Astrocyte of the cerebellum (primary cell): ENCODE data around the gene GRXCR2.
"Not testable (repeated sequence)": the region's sequence is repeated elsewhere in the genome, so short reads cannot be mapped to it uniquely, and the experiment has no call there.

Experiments used
- DNase-seq: peaks from one replicate; pipeline ENCODE4 v3.0.0-alpha.2; 2011; ENCODE audit warnings: low read depth
- H3K4me3 ChIP-seq: 2 replicates; pipeline ENCODE4 v1.5.1; 2011; ENCODE audit warnings: mild to moderate bottlenecking, low read depth, low read length, moderate library complexity
- CTCF ChIP-seq: IDR thresholded peaks from 2 replicates; pipeline ENCODE4 v1.5.1; 2012; ENCODE audit warnings: low read length, low read depth, moderate library complexity, mild to moderate bottlenecking; ENCODE audit errors: missing control alignments
- in situ Hi-C: cut with HindIII; loops from 2 replicates; pipeline ENCODE4 v1.10.0; 2017; ENCODE audit warnings: low sequenced_read_pairs

GRXCR2 gene

GRCh38 chr5:145847499-145848497, 25.0 kb downstream of the GRXCR2 start:
- in situ Hi-C loops, result no loop called here
- no peak for TF ChIP-seq CTCF
- H3K4me3 ChIP-seq, result no peak overlapping the region
- no peak for DNase-seq

- in situ Hi-C loops, result no loop called here
- DNase-seq, result no peak
- no peak for TF ChIP-seq CTCF
- no peak overlapping the region for H3K4me3 ChIP-seq
Measured at GRCh38 chr5:145846081-145846480, 26.7 kb downstream of the GRXCR2 start.

- no peak overlapping the region for H3K4me3 ChIP-seq
- DNase-seq, result no peak
- in situ Hi-C loops, result no loop called here
Measured at GRCh38 chr5:145841299-145841698, 31.5 kb downstream of the GRXCR2 start.

GRCh38 chr5:145840458-145841132, 32.2 kb downstream of the GRXCR2 start:
- TF ChIP-seq CTCF, result no peak
- in situ Hi-C loops, result no loop called here
- no peak overlapping the region for H3K4me3 ChIP-seq
- no peak for DNase-seq

More at GRCh38 chr5:145841299-145841698, 31.5 kb downstream of the GRXCR2 start:
- no peak for TF ChIP-seq CTCF

- DNase-seq, result no peak
- no peak overlapping the region for H3K4me3 ChIP-seq
- TF ChIP-seq CTCF, result no peak
- in situ Hi-C loops, result no loop called here
Measured at GRCh38 chr5:145838276-145838675, 34.5 kb downstream of the GRXCR2 start.

- in situ Hi-C loops, H3K4me3 ChIP-seq, DNase-seq: not testable (repeated sequence)
Measured at GRCh38 chr5:145836241-145836640, 36.6 kb downstream of the GRXCR2 start.

GRCh38 chr5:145835848-145836239, 37.0 kb downstream of the GRXCR2 start:
- DNase-seq, result no peak
- H3K4me3 ChIP-seq, result peak overlapping the region; percentile 57
- no peak for TF ChIP-seq CTCF
- in situ Hi-C loops, result no loop called here
